HCT116 (cell line): ENCODE data around the gene PRKCD. TPM values are rescaled to one million over a fixed set of nuclear protein-coding genes. Genes with fewer than 3 reads are reported as not detected.

Experiments used
- ATAC-seq: fragments of 200-7000 bp; cut with Tn5 transposase; 2 replicates; pipeline ENCODE4 v1.9.1; 2020; ENCODE audit warnings: mild to moderate bottlenecking, moderate library complexity
- BruUV-seq: library from RNA; stranded (reverse); fragments of 400-500 nt; replicated peaks from 2 replicates; lab custom pipeline; 2021; lab: Mats Ljungman, UMichigan
- CTCF ChIA-PET: fragments of 300-600 bp; sonication (Branson Sonifier 250); formaldehyde crosslinking; loops from one replicate; lab custom pipeline; 2021; ENCODE audit warnings: antibody characterized with exemption; lab: Charles Lee
- POLR2A ChIA-PET: fragments of 300-600, 350-600 bp; sonication (Branson Sonifier 250); formaldehyde crosslinking; loops from one replicate; lab custom pipeline; 2021; ENCODE audit warnings: antibody characterized with exemption; lab: Charles Lee
- RAD21 ChIA-PET, 2 experiments: fragments of 300-600 bp; sonication (Branson Sonifier 250); formaldehyde crosslinking; loops; one replicate each; lab custom pipeline; 2023; ENCODE audit warnings: low total read pairs in 2 of 2; ENCODE audit not compliant: uncharacterized antibody in 2 of 2, unreplicated experiment in 2 of 2, low non-redundant PET in 1 of 2; lab: Charles Lee
- DNase-seq: peaks from one replicate; pipeline ENCODE4 v3.0.0-alpha.2; 2010; ENCODE audit warnings: low read depth, low spot score
- H2AFZ ChIP-seq: fragments of 200-600 bp; shearing (Covaris generic), sonication (generic); 2 replicates; pipeline ENCODE4 v1.6.1; 2017; ENCODE audit warnings: low read depth, mixed run types, mixed read lengths, antibody characterized with exemption, low read length; ENCODE audit not compliant: poor library complexity, severe bottlenecking
- H3K27ac ChIP-seq: 2 replicates; pipeline ENCODE4 v1.5.1; 2012; ENCODE audit warnings: low read depth, low read length
- H3K27me3 ChIP-seq: fragments of 200-600 bp; sonication (generic); 2 replicates; pipeline ENCODE4 v1.6.1; 2016; ENCODE audit warnings: mixed run types, low read length, mixed read lengths; ENCODE audit not compliant: insufficient read depth
- H3K36me3 ChIP-seq, 2 experiments: fragments of 200-500 bp in 1 of 2; fragments of 200-600 bp in 1 of 2; sonication (Bioruptor generic) in 1 of 2; sonication (generic) in 1 of 2; 2 replicates each; pipeline versions ENCODE4 v1.5.1 to v1.6.1; 2014 to 2016; ENCODE audit warnings: low read length in 2 of 2, inconsistent platforms in 1 of 2, mixed read lengths in 1 of 2, mixed run types in 1 of 2; ENCODE audit not compliant: insufficient read depth in 2 of 2, control insufficient read depth in 1 of 2
- H3K4me1 ChIP-seq, 2 experiments: fragments of 200-600 bp in 1 of 2; sonication (generic) in 1 of 2; 2 replicates each; pipeline versions ENCODE4 v1.5.1 to v1.6.1; 2012 to 2017; ENCODE audit warnings: low read length in 2 of 2, inconsistent platforms in 1 of 2, mild to moderate bottlenecking in 1 of 2, mixed read lengths in 1 of 2, mixed run types in 1 of 2, moderate library complexity in 1 of 2; ENCODE audit not compliant: insufficient read depth in 2 of 2, control insufficient read depth in 1 of 2
- H3K4me2 ChIP-seq: fragments of 200-600 bp; sonication (generic); 2 replicates; pipeline ENCODE4 v1.6.1; 2017; ENCODE audit warnings: mixed run types, low read length, mixed read lengths
- H3K4me3 ChIP-seq, 2 experiments: fragments of 200-600 bp in 1 of 2; sonication (generic) in 1 of 2; replicated peaks in 1 of 2; 2 replicates each; pipeline ENCODE4 v1.5.1; 2011 to 2016; ENCODE audit warnings: low read length in 2 of 2, control low read depth in 1 of 2, low read depth in 1 of 2, mild to moderate bottlenecking in 1 of 2, mixed read lengths in 1 of 2, mixed run types in 1 of 2
- H3K79me2 ChIP-seq: fragments of 200-600 bp; sonication (generic); 2 replicates; pipeline ENCODE4 v1.6.1; 2017; ENCODE audit warnings: mild to moderate bottlenecking, mixed run types, low read length, moderate library complexity, mixed read lengths; ENCODE audit not compliant: insufficient read depth
- H3K9ac ChIP-seq: fragments of 200-600 bp; sonication (generic); 2 replicates; pipeline ENCODE4 v1.6.1; 2016; ENCODE audit warnings: low read length, mixed read lengths
- H3K9me2 ChIP-seq: fragments of 200-600 bp; sonication (generic), shearing (Covaris generic); 2 replicates; pipeline ENCODE4 v1.6.1; 2017; ENCODE audit warnings: mixed run types, mild to moderate bottlenecking, moderate library complexity; ENCODE audit not compliant: insufficient read depth
- H3K9me3 ChIP-seq, 2 experiments: fragments of 200-500 bp in 1 of 2; fragments of 200-600 bp in 1 of 2; sonication (Bioruptor generic) in 1 of 2; sonication (generic) in 1 of 2; 2 replicates each; pipeline ENCODE4 v1.6.1; 2014 to 2017; ENCODE audit warnings: low read length in 2 of 2, mixed read lengths in 2 of 2, inconsistent platforms in 1 of 2, low read depth in 1 of 2, mild to moderate bottlenecking in 1 of 2, mixed run types in 1 of 2, moderate library complexity in 1 of 2; ENCODE audit not compliant: control insufficient read depth in 1 of 2, insufficient read depth in 1 of 2
- H4K20me1 ChIP-seq: fragments of 200-600 bp; sonication (generic), shearing (Covaris generic); 2 replicates; pipeline ENCODE4 v1.6.1; 2017; ENCODE audit warnings: mixed run types, mild to moderate bottlenecking, moderate library complexity; ENCODE audit not compliant: insufficient read depth
- CTCF ChIP-seq, 3 experiments: fragments of 200-600 bp in 1 of 3; sonication (generic) in 1 of 3; IDR thresholded peaks in 2 of 3; conservative IDR thresholded peaks in 1 of 3; 2 replicates each; pipeline ENCODE4 v1.5.1; 2012 to 2017; ENCODE audit warnings: low read depth in 2 of 3, low read length in 2 of 3, antibody characterized with exemption in 1 of 3, borderline replicate concordance in 1 of 3, control low read depth in 1 of 3, mild to moderate bottlenecking in 1 of 3, mixed read lengths in 1 of 3, mixed run types in 1 of 3, moderate library complexity in 1 of 3; ENCODE audit not compliant: insufficient read depth in 1 of 3
- FOSL1 ChIP-seq: IDR thresholded peaks from 2 replicates; pipeline ENCODE4 v1.6.1; 2012; ENCODE audit warnings: low read depth
- MAX ChIP-seq: IDR thresholded peaks from 2 replicates; pipeline ENCODE4 v1.6.1; 2012
- POLR2A ChIP-seq: IDR thresholded peaks from 2 replicates; pipeline ENCODE4 v1.7.0; 2011; ENCODE audit warnings: borderline replicate concordance; ENCODE audit not compliant: insufficient read depth, insufficient read length; ENCODE audit errors: extremely low read depth
- POLR2AphosphoS5 ChIP-seq: IDR thresholded peaks from 2 replicates; pipeline ENCODE4 v1.6.1; 2011; ENCODE audit warnings: mild to moderate bottlenecking, low read depth, low read length, moderate library complexity
- RAD21 ChIP-seq: IDR thresholded peaks from 2 replicates; pipeline ENCODE4 v1.6.1; 2012; ENCODE audit warnings: low read depth, mild to moderate bottlenecking
- intact Hi-C: fragments of 100-400 bp; cut with micrococcal nuclease; formaldehyde crosslinking; loops from 2 replicates; pipeline ENCODE4 v1.10.0; 2022
- total RNA-seq: library from RNA; stranded (reverse); gene quantifications from one replicate; pipeline ENCODE4 v1.2.1, GENCODE V29; 2021; ENCODE audit not compliant: unreplicated experiment
- TF ChIP-seq, protein P1 (sequence below): IDR thresholded peaks from 2 replicates; pipeline ENCODE4 v1.6.1; 2012; ENCODE audit warnings: low read depth

The PRKCD gene
- total RNA-seq, 1 experiment from 2014 or later, result 34.4 TPM

GRCh38 chr3:53195066-53195450 lies 34.0 kb downstream of the PRKCD start:
- no peak overlapping the region for H3K4me3 ChIP-seq
- H4K20me1 ChIP-seq, result no peaks in the 10 kb centered on the region
- H3K4me2 ChIP-seq, result no peak overlapping the region
- no peak overlapping the region for H3K9ac ChIP-seq
- H3K27me3 ChIP-seq, result no peaks in the 10 kb centered on the region
- H3K36me3 ChIP-seq, result peaks cover 2 to 12% of the 10 kb centered on the region in 2 experiments; a peak in 2 of 4 replicates
- H3K27ac ChIP-seq, result no peak overlapping the region; the same call in 1 of the 2 replicates
- RAD21 ChIA-PET, result interaction anchor here in 1 of 2 experiments (0.8 to 2.3 kb wide), 2 partner anchors 61 to 81 kb away, joined by 3 to 9 read pairs; no protein-coding TSS in a partner anchor
- no peak overlapping the region for H2AFZ ChIP-seq
- H3K9me3 ChIP-seq, result no peaks in the 10 kb centered on the region
- POLR2A ChIA-PET, result interaction anchor here (1.5 to 2.4 kb wide), 2 partner anchors 60 to 76 kb away, joined by 3 to 10 read pairs; no protein-coding TSS in a partner anchor
- DNase-seq, result no peak
- ATAC-seq, result no peak
- peaks cover 17% of the 10 kb centered on the region for H3K79me2 ChIP-seq
- CTCF ChIA-PET, result interaction anchor here (0.9 to 2.6 kb wide), 5 partner anchors 13 to 80 kb away, joined by 3 to 28 read pairs (median 5); partner anchors contain the start of gene PRKCD
- intact Hi-C loops, result loop anchor here (5.0 kb wide), 1 partner anchor 343 kb away; no protein-coding TSS in a partner anchor
- no TSS peak for BruUV-seq
- no peaks in the 10 kb centered on the region for H3K9me2 ChIP-seq
- H3K4me1 ChIP-seq, result peaks cover 18 to 52% of the 10 kb centered on the region in 2 experiments
- no peak for TF ChIP-seq MAX

DNA sequence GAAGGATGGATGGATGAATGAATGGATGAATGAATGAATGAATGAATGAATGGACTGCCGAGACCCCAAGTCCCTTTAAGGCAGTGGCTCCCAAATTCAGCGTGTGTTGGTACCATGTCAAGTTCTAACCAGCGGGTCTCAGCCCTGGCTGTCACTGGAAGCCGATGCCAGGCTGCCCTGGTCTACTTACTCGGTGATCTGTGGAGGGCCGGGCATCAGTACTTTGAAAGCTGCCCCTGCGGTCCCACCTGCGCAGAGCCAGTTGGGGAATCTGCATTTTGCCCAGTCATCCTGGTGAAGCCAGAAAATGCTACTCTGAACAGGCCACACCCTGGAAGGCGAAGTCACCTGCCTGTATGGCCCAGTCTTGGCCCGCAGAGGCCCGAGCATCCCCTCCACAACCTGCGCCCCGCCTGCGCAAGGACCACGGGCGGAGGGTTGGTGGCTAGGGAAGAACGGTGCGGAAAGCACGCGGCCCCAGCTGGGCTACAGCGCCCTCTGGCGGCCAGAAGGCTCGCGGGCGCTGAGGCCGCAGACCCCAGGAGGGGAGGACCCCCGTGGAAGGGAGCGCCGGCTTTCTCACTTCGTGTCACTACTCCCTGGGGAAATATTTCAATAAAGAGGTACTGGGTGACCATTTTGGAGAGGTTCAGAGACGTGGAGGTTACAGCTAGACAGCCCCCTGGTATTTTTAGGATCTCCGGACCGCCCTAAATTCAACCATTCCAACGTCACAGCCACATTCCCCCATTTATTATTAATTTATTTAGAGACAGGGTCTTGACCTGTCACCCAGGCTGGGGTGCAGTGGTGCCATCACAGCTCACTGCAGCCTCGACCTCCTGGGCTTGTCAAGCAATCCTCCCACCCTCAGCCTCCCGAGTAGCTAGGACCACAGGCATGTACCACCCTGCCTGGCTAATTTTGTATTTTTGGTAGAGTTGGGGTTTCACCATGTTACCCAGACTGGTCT lies 34.9 kb downstream of the PRKCD start:
- Histone ChIP-seq H3K4me1 (peaks cover 18 to 52% of the 10 kb centered on the region in 2 experiments), H3K9ac (peak overlapping the region; percentile 55), H3K36me3 (peaks cover 2 to 18% of the 10 kb centered on the region in 2 experiments; a peak in 2 of 4 replicates), H2AFZ (no peak overlapping the region), H3K9me3 (no peaks in the 10 kb centered on the region), H3K79me2 (peaks cover 20% of the 10 kb centered on the region), H3K27ac (peak overlapping the region; percentile 85), H3K9me2 (no peaks in the 10 kb centered on the region), H4K20me1 (no peaks in the 10 kb centered on the region), H3K4me2 (peak overlapping the region; percentile 56), H3K4me3 (0 out of 4 replicates have a peak overlapping the region, but pooled peaks of 1 of the 2 experiments have one; percentile 27)
- ChIA-PET RAD21 (interaction anchor here (0.8 to 2.3 kb wide), 5 partner anchors 62 to 85 kb away, joined by 3 to 9 read pairs (median 5); no protein-coding TSS in a partner anchor), POLR2A (interaction anchor here (0.5 to 2.4 kb wide), 8 partner anchors 18 to 597 kb away, joined by 3 to 10 read pairs (median 3); no protein-coding TSS in a partner anchor), CTCF (interaction anchor here (0.7 to 2.6 kb wide), 16 partner anchors 8 to 91 kb away, joined by 3 to 28 read pairs (median 4); partner anchors contain the start of gene PRKCD)
- peak; percentile 58 for ATAC-seq
- intact Hi-C loops, result loop anchor here (1.0 to 5.0 kb wide), 3 partner anchors 62 to 344 kb away; no protein-coding TSS in a partner anchor
- BruUV-seq, result no TSS peak
- peak; percentile 12 for DNase-seq
- TF ChIP-seq RAD21 (peak; percentile 94), FOSL1 (no peak), CTCF (IDR thresholded peaks at IDR 0.05 in 2 of 3, conservative IDR thresholded peaks at IDR 0.05 in 1 of 3; ENCODE audit: borderline replicate concordance in 1 of 3, insufficient read depth in 1 of 3, low read depth in 2 of 3, low read length in 2 of 3) (peak; percentile 92 to 99 (median 98)), POLR2AphosphoS5 (0 out of 2 replicates have a peak, but pooled peaks have one; percentile 18), POLR2A (no peak), MAX (peak; percentile 87)
- TF ChIP-seq, protein P1, sequence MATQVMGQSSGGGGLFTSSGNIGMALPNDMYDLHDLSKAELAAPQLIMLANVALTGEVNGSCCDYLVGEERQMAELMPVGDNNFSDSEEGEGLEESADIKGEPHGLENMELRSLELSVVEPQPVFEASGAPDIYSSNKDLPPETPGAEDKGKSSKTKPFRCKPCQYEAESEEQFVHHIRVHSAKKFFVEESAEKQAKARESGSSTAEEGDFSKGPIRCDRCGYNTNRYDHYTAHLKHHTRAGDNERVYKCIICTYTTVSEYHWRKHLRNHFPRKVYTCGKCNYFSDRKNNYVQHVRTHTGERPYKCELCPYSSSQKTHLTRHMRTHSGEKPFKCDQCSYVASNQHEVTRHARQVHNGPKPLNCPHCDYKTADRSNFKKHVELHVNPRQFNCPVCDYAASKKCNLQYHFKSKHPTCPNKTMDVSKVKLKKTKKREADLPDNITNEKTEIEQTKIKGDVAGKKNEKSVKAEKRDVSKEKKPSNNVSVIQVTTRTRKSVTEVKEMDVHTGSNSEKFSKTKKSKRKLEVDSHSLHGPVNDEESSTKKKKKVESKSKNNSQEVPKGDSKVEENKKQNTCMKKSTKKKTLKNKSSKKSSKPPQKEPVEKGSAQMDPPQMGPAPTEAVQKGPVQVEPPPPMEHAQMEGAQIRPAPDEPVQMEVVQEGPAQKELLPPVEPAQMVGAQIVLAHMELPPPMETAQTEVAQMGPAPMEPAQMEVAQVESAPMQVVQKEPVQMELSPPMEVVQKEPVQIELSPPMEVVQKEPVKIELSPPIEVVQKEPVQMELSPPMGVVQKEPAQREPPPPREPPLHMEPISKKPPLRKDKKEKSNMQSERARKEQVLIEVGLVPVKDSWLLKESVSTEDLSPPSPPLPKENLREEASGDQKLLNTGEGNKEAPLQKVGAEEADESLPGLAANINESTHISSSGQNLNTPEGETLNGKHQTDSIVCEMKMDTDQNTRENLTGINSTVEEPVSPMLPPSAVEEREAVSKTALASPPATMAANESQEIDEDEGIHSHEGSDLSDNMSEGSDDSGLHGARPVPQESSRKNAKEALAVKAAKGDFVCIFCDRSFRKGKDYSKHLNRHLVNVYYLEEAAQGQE, result no peak
- TF ChIP-seq, all 23 proteins: peak for 4
- H3K27me3 ChIP-seq, result no peaks in the 10 kb centered on the region
